KOPT-K1 (cell line): Measurements from ENCODE around the gene PRKCB.
A peak's percentile ranks its signal among the peaks of the same experiment; 100 is the strongest.

ENCODE experiments used
- H3K27ac ChIP-seq: fragments of 200-600 bp; sonication (generic); 2 replicates; pipeline ENCODE4 v1.5.1; 2016; ENCODE audit warnings: antibody characterized with exemption, mild to moderate bottlenecking, low read depth, low read length; ENCODE audit not compliant: poor library complexity, severe bottlenecking
- H3K36me3 ChIP-seq: fragments of 200-600 bp; sonication (generic); 2 replicates; pipeline ENCODE4 v1.5.1; 2017; ENCODE audit warnings: antibody characterized with exemption, mild to moderate bottlenecking, low read length, moderate library complexity; ENCODE audit not compliant: insufficient read depth
- H3K9me3 ChIP-seq: fragments of 200-600 bp; sonication (generic); 2 replicates; pipeline ENCODE4 v1.5.1; 2017; ENCODE audit warnings: antibody characterized with exemption, low read length, mild to moderate bottlenecking; ENCODE audit not compliant: insufficient read depth, poor library complexity, severe bottlenecking

Gene PRKCB

DNA sequence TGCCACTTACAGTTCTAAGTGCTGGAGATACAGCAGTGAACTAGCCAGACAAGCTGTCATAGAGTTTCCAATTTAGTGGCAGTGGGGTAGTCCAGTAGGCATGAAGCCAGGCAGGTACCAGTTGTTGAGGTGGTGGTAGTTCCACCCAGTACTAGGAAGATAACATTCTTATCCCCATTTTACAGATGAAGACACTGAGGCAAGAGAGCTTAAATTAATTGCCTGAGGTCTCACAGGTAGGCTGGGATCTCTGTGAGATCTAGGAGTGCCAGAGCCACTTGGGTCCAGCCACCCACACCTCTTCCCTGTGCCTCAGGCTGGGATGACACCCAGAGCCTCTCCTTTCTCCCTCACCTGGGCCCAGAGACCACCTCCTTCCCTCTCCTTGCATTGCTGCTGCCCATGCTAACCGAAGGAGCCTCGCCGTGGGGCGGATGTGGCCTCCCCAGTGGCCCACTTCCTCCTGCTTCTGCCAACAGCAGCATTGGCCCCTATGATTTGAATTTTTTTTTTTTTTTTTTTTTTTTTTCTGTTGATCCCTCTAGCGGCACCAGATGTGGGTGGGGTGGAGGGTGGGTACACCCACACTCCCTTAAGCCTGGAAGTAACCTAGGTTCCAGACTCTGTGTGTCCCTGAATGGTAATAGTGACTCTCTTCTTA is 114.0 kb downstream of the PRKCB start:
- no peaks in the 10 kb centered on the region for H3K36me3 ChIP-seq
- H3K27ac ChIP-seq = peak overlapping the region; percentile 94

GRCh38 chr16:23950291-23950894 is 114.6 kb downstream of the PRKCB start:
- Histone ChIP-seq H3K36me3 (no peaks in the 10 kb centered on the region), H3K9me3 (no peaks in the 10 kb centered on the region), H3K27ac (peak overlapping the region; percentile 94)

More for the DNA sequence above, 114.0 kb downstream of the PRKCB start:
- no peaks in the 10 kb centered on the region for H3K9me3 ChIP-seq

DNA sequence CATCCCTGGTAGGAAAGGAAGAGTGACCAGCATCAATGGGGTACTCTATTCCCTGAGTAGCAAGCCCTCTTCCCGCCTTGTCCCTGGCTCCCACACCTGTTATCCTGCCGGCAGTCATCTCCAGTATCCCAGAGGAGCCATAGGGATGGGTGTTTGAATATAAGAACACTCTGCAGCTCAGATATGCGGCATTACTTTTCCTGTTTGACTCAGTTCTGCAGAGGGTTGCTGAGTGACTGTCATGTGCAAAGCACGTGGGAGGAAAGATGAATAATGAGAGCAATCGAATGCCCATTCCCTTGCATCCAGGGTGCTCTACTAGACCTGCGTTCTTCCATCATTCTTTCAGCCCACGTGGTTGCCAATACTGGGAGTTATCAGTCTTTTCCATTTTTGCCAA is 115.1 kb downstream of the PRKCB start:
- Histone ChIP-seq H3K27ac (peak overlapping the region; percentile 94), H3K9me3 (no peaks in the 10 kb centered on the region), H3K36me3 (no peaks in the 10 kb centered on the region)

- Histone ChIP-seq H3K9me3 (no peaks in the 10 kb centered on the region), H3K36me3 (no peaks in the 10 kb centered on the region), H3K27ac (peak overlapping the region; percentile 94)
These were observed 116.6 kb downstream of the PRKCB start for GRCh38 chr16:23952128-23952970.

GRCh38 chr16:23952971-23953300 is 117.2 kb downstream of the PRKCB start:
- Histone ChIP-seq H3K9me3 (no peaks in the 10 kb centered on the region), H3K36me3 (no peaks in the 10 kb centered on the region), H3K27ac (peak overlapping the region; percentile 94)

DNA sequence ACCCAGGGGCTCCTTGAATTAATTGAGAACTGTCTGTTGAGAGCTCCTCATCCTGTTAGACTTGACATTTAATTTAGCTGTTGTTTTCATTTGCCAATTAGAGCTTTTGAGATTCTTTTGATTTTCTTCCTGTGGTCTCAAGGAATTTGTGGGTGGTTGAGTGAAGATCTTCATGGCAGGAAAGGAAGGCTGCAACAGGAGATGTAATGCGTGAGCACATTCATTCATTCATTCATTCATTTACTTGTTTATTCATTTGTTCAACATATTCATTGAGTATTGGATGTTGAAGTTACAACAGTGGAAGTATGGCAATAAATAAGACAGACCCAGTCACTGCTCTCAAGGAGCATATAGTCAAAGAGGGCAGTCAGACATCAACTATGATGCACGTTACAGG is 117.7 kb downstream of the PRKCB start:
- no peaks in the 10 kb centered on the region for H3K9me3 ChIP-seq
- H3K36me3 ChIP-seq = no peaks in the 10 kb centered on the region
- H3K27ac ChIP-seq = peak overlapping the region; percentile 94

- Histone ChIP-seq H3K9me3 (no peaks in the 10 kb centered on the region), H3K27ac (no peak overlapping the region), H3K36me3 (no peaks in the 10 kb centered on the region)
These were observed 119.3 kb downstream of the PRKCB start for GRCh38 chr16:23955088-23955487.

DNA sequence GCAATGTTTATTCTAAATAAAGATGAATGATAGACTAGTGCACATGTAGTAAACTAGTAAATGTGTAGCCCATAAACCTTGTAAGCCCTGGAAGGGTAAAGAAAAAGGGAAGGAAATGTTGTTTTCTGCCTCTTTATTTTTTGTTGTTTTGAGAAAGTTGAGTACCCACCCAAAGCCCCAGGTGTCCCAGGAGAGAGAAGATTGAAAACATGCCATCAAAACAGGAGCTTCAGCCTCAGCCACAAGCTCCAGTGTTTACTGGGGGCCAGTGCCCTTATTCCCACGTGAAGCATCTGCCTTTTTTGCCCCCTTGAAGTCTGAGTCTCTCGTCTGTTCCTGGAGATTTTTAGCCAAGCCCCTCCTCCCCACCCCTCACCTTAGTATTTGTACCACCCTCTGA is 121.5 kb downstream of the PRKCB start:
- no peaks in the 10 kb centered on the region for H3K36me3 ChIP-seq
- H3K27ac ChIP-seq = no peak overlapping the region
- H3K9me3 ChIP-seq = no peaks in the 10 kb centered on the region

DNA sequence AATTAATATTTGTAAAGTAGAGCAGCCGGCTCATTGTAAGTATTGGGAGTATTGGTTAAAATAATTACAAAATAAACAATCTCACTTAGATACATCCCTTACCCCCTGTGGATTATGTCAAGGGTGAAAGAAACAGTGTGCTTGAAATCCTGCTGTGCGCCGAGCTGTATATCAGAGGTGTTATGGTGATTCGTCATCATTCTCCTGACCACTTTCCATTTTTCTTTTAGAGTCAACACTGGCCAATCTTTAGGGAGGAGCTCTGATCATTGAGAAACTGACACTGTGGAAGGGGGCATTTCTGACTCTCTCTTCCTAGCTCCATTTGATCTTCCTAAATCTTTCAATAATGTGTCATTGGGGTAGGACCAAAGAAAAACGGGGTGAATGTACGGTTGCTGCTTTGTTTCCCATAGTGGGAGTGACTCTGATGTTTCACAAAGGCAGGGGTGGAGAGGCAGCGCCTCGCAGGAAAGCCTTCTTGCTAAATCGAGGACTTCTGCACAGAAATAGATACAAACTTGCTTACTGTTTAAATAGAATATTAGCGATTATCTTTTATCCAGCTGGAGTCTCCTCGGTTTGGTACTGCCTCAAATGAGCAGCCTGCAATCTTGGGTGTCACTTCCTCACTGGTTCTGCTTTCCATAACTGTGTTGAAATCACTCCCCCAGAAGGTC is 123.4 kb downstream of the PRKCB start:
- peak overlapping the region; percentile 34 for H3K27ac ChIP-seq
- no peaks in the 10 kb centered on the region for H3K9me3 ChIP-seq
- no peaks in the 10 kb centered on the region for H3K36me3 ChIP-seq

DNA sequence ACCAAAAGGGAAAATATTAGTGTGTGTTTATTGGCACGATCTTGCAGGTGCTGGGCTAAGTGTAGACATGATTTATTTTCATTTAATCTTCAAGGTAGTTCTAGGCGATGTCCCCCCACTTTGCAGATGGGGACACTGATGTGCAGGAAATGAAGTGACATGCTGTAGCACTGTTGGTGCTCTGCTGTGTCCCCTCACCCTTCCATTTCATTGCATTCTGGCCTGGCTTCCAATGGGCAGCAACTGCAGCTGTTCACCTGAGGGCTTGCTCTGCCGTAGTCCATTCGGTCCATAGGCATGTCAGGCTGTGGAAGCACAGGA is 123.9 kb downstream of the PRKCB start:
- H3K9me3 ChIP-seq = no peaks in the 10 kb centered on the region
- H3K36me3 ChIP-seq = no peaks in the 10 kb centered on the region
- peak overlapping the region; percentile 34 for H3K27ac ChIP-seq

GRCh38 chr16:23960081-23960885 is 124.5 kb downstream of the PRKCB start:
- peak overlapping the region; percentile 34 for H3K27ac ChIP-seq
- no peaks in the 10 kb centered on the region for H3K36me3 ChIP-seq
- no peaks in the 10 kb centered on the region for H3K9me3 ChIP-seq

- H3K36me3 ChIP-seq = no peaks in the 10 kb centered on the region
- no peaks in the 10 kb centered on the region for H3K9me3 ChIP-seq
- H3K27ac ChIP-seq = no peak overlapping the region
These were observed 126.2 kb downstream of the PRKCB start for GRCh38 chr16:23962001-23962400.

GRCh38 chr16:23964136-23964535 is 128.4 kb downstream of the PRKCB start:
- no peaks in the 10 kb centered on the region for H3K36me3 ChIP-seq
- no peak overlapping the region for H3K27ac ChIP-seq
- no peaks in the 10 kb centered on the region for H3K9me3 ChIP-seq

GRCh38 chr16:23965137-23965733 is 129.5 kb downstream of the PRKCB start:
- Histone ChIP-seq H3K27ac (peak overlapping the region; percentile 56), H3K36me3 (no peaks in the 10 kb centered on the region), H3K9me3 (no peaks in the 10 kb centered on the region)
